Activated CD8-positive, alpha-beta T cell treated with anti-CD3 and anti-CD28 coated beads for 36 hours (primary cell): ENCODE data around the gene NUDT4. TPM values are rescaled to one million over a fixed set of nuclear protein-coding genes. Genes with fewer than 3 reads are reported as not detected.
A peak's percentile ranks its signal among the peaks of the same experiment; 100 is the strongest.

Experiments
- ATAC-seq: fragments of 200-7000 bp; cut with Tn5 transposase; one replicate; pipeline ENCODE4 v1.10.0; 2021; ENCODE audit warnings: mild to moderate bottlenecking, moderate library complexity
- CTCF ChIA-PET: fragments of 350-600 bp; sonication (Branson Sonifier 250); formaldehyde crosslinking; loops from one replicate; lab custom pipeline; 2021; ENCODE audit warnings: antibody characterized with exemption; lab: Charles Lee
- POLR2A ChIA-PET: fragments of 350-600 bp; sonication (Branson Sonifier 250); formaldehyde crosslinking; loops from one replicate; lab custom pipeline; 2021; ENCODE audit warnings: antibody characterized with exemption; lab: Charles Lee
- DNase-seq: peaks from one replicate; pipeline ENCODE4 v3.0.0-alpha.2; 2020
- H3K27ac Mint-ChIP-seq: one replicate; pipeline ENCODE4 v1.8.0; 2021; ENCODE audit warnings: mild to moderate bottlenecking, mixed read lengths
- H3K27me3 Mint-ChIP-seq: one replicate; pipeline ENCODE4 v1.8.0; 2021; ENCODE audit warnings: mixed read lengths
- H3K36me3 Mint-ChIP-seq: one replicate; pipeline ENCODE4 v1.8.0; 2021; ENCODE audit warnings: low read depth, mixed read lengths
- H3K4me1 Mint-ChIP-seq: one replicate; pipeline ENCODE4 v1.8.0; 2021; ENCODE audit warnings: low read depth, mixed read lengths
- H3K4me3 Mint-ChIP-seq: one replicate; pipeline ENCODE4 v1.8.0; 2021; ENCODE audit warnings: mild to moderate bottlenecking, moderate library complexity, mixed read lengths
- H3K9me3 Mint-ChIP-seq: one replicate; pipeline ENCODE4 v1.8.0; 2021; ENCODE audit warnings: mixed read lengths
- CTCF ChIP-seq: fragments of 200-600 bp; IDR thresholded peaks from one replicate; pipeline ENCODE4 v1.8.0; 2022; ENCODE audit warnings: antibody characterized with exemption, mild to moderate bottlenecking
- intact Hi-C: fragments of 100-400 bp; cut with micrococcal nuclease; formaldehyde crosslinking; loops from one replicate; pipeline ENCODE4 v1.10.0; 2022
- total RNA-seq, 2 experiments: library from RNA; stranded (reverse); gene quantifications; one replicate each; pipeline ENCODE4 v1.2.3, GENCODE V29; 2021

Gene NUDT4
- total RNA-seq, 2 experiments from 2014 or later, result 54.9 to 61.9 TPM

GRCh38 chr12:93378998-93379325 is 1.2 kb downstream of the NUDT4 start:
- POLR2A ChIA-PET, result interaction anchor here (0.7 to 1.0 kb wide), 2 partner anchors 134 to 405 kb away, joined by 3 to 4 read pairs; no protein-coding TSS in a partner anchor

GRCh38 chr12:93379326-93379980 is 1.7 kb downstream of the NUDT4 start:
- TF ChIP-seq CTCF, result no peak
- DNase-seq, result peak; percentile 14
- POLR2A ChIA-PET, result interaction anchor here (0.7 to 1.4 kb wide), 4 partner anchors 61 to 406 kb away, joined by 3 to 4 read pairs (median 3); no protein-coding TSS in a partner anchor
- peak overlapping the region; percentile 92 for H3K4me3 Mint-ChIP-seq
- peak overlapping the region; percentile 99 for H3K27ac Mint-ChIP-seq
- intact Hi-C loops, result loop anchor here (5.0 kb wide), 1 partner anchor 63 kb away; the partner anchor contains the start of gene UBE2N
- CTCF ChIA-PET, result interaction anchor here (2.2 to 9.2 kb wide), 4 partner anchors 18 to 389 kb away, joined by 9 to 47 read pairs (median 22); no protein-coding TSS in a partner anchor
- peaks cover 35% of the 10 kb centered on the region for H3K4me1 Mint-ChIP-seq
- no peak for ATAC-seq
- peaks cover 21% of the 10 kb centered on the region for H3K36me3 Mint-ChIP-seq
- H3K27me3 Mint-ChIP-seq, result no peaks in the 10 kb centered on the region
- H3K9me3 Mint-ChIP-seq, result no peaks in the 10 kb centered on the region

More at GRCh38 chr12:93378998-93379325, 1.2 kb downstream of the NUDT4 start:
- Mint-ChIP-seq H3K9me3 (no peaks in the 10 kb centered on the region), H3K27me3 (no peaks in the 10 kb centered on the region), H3K4me1 (peaks cover 39% of the 10 kb centered on the region), H3K36me3 (peaks cover 21% of the 10 kb centered on the region), H3K27ac (peak overlapping the region; percentile 99), H3K4me3 (peak overlapping the region; percentile 92)
- ATAC-seq (no peak), DNase-seq (no peak)
- CTCF ChIA-PET, result interaction anchor here (9.2 kb wide), 1 partner anchor 41 kb away, joined by 47 read pairs; no protein-coding TSS in a partner anchor
- TF ChIP-seq CTCF, result no peak
- intact Hi-C loops, result loop anchor here (5.0 kb wide), 1 partner anchor 63 kb away; the partner anchor contains the start of gene UBE2N

GRCh38 chr12:93379981-93380361 is 2.2 kb downstream of the NUDT4 start:
- TF ChIP-seq CTCF, result no peak
- peak overlapping the region; percentile 99 for H3K27ac Mint-ChIP-seq
- ChIA-PET CTCF (interaction anchor here (0.9 to 9.2 kb wide), 12 partner anchors 10 to 597 kb away, joined by 3 to 47 read pairs (median 10); no protein-coding TSS in a partner anchor), POLR2A (interaction anchor here (1.3 to 1.4 kb wide), 2 partner anchors 61 to 85 kb away, joined by 3 read pairs; no protein-coding TSS in a partner anchor)
- H3K4me1 Mint-ChIP-seq, result peaks cover 36% of the 10 kb centered on the region
- H3K4me3 Mint-ChIP-seq, result peak overlapping the region; percentile 92
- ATAC-seq (no peak), DNase-seq (no peak)
- intact Hi-C loops, result loop anchor here (5.0 to 10.0 kb wide), 2 partner anchors 62 to 285 kb away; partner anchors contain the start of gene UBE2N
- H3K27me3 Mint-ChIP-seq, result no peaks in the 10 kb centered on the region
- peaks cover 23% of the 10 kb centered on the region for H3K36me3 Mint-ChIP-seq
- no peaks in the 10 kb centered on the region for H3K9me3 Mint-ChIP-seq

GRCh38 chr12:93380480-93381121 is 2.9 kb downstream of the NUDT4 start:
- no peak for TF ChIP-seq CTCF
- Mint-ChIP-seq H3K36me3 (peaks cover 28% of the 10 kb centered on the region), H3K4me1 (peaks cover 42% of the 10 kb centered on the region), H3K27ac (peak overlapping the region; percentile 26), H3K9me3 (no peaks in the 10 kb centered on the region), H3K27me3 (no peaks in the 10 kb centered on the region), H3K4me3 (peak overlapping the region; percentile 92)
- DNase-seq (no peak), ATAC-seq (no peak)
- intact Hi-C loops, result loop anchor here (10.0 kb wide), 1 partner anchor 286 kb away; no protein-coding TSS in a partner anchor
- ChIA-PET POLR2A (interaction anchor here (0.6 to 1.4 kb wide), 6 partner anchors 11 to 544 kb away, joined by 3 read pairs; no protein-coding TSS in a partner anchor), CTCF (interaction anchor here (0.9 to 9.2 kb wide), 13 partner anchors 9 to 721 kb away, joined by 3 to 47 read pairs (median 9); no protein-coding TSS in a partner anchor)
